Thoracic aorta (tissue), 2 donors: Measurements from ENCODE around the gene ATP12A. TPM values are rescaled to one million over a fixed set of nuclear protein-coding genes. Genes with fewer than 3 reads are reported as not detected.

Experiments
- ATAC-seq: fragments of 150-250 bp; one replicate; pipeline ENCODE4 v1.8.0; 2017; ENCODE audit warnings: low read depth; ENCODE audit not compliant: insufficient number of reproducible peaks, low FRiP score
- DNase-seq: peaks from one replicate; pipeline ENCODE4 v3.0.0-alpha.2; 2020; ENCODE audit warnings: low spot score
- H3K27ac ChIP-seq, 2 donors: fragments of 200-600 bp; sonication (generic); 1 replicate in 1 of 2; 2 replicates in 1 of 2; pipeline ENCODE4 v1.5.1; 2016; ENCODE audit warnings: mild to moderate bottlenecking in 2 of 2, moderate library complexity in 2 of 2
- H3K27me3 ChIP-seq: fragments of 200-600 bp; sonication (generic); replicated peaks from 2 replicates; pipeline ENCODE4 v1.6.0; 2016; ENCODE audit warnings: mild to moderate bottlenecking; ENCODE audit not compliant: insufficient read depth
- H3K36me3 ChIP-seq: fragments of 200-600 bp; sonication (generic); one replicate; pipeline ENCODE4 v1.5.1; 2016
- H3K4me1 ChIP-seq, 2 donors: fragments of 200-600 bp; sonication (generic); 1 replicate in 1 of 2; 2 replicates in 1 of 2; pipeline versions ENCODE4 v1.5.1 to v1.6.0; 2016; ENCODE audit warnings: low read depth in 2 of 2, mild to moderate bottlenecking in 1 of 2; ENCODE audit not compliant: control insufficient read depth in 1 of 2
- H3K4me3 ChIP-seq: fragments of 200-600 bp; sonication (generic); 2 replicates; pipeline ENCODE4 v1.5.1; 2016; ENCODE audit warnings: mild to moderate bottlenecking
- H3K9me3 ChIP-seq: fragments of 200-600 bp; sonication (generic); 2 replicates; pipeline ENCODE4 v1.5.1; 2016
- CTCF ChIP-seq: fragments of 200-600 bp; sonication (generic); IDR thresholded peaks from one replicate; pipeline ENCODE4 v1.5.1; 2019; ENCODE audit warnings: antibody characterized with exemption
- total RNA-seq, 2 donors: library from RNA; depleted of rRNA; stranded (reverse); fragments of >200 nt; gene quantifications; one replicate each; pipeline versions ENCODE4 v1.1.0 to v1.2.3, GENCODE V29; 2016

The ATP12A gene
- total RNA-seq, 2 donors from 2014 or later: 0.14 TPM; not detected in 1

- Histone ChIP-seq H3K4me3 (no peak overlapping the region), H3K36me3 (no peaks in the 10 kb centered on the region), H3K27ac (no peak overlapping the region), H3K4me1 (no peaks in the 10 kb centered on the region), H3K9me3 (no peaks in the 10 kb centered on the region), H3K27me3 (no peaks in the 10 kb centered on the region)
- no peak for TF ChIP-seq CTCF
- no peak for DNase-seq
- ATAC-seq: no peak
Measured at GRCh38 chr13:24663089-24663395, 17.2 kb upstream of the ATP12A start.

DNA sequence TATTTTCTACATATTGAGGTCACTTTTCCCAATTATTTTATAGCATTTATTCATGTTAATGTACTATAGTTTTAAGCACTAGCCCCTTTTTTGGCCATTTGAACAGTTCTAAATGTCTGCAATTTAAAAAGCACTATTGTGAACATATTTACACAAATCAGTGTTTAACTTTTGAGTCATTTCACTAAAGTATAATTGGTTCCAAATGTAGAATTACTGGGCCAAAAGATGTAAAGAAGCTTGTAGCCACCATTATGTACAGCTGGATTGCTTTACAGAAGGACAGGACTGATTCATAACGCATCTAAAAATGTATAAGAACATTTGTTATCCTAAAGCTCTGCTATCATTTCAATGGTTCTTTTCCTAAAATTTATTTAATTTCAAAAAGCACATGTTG, 16.6 kb upstream of the ATP12A start:
- TF ChIP-seq CTCF: no peak
- no peak overlapping the region for H3K4me3 ChIP-seq
- no peak overlapping the region for H3K27ac ChIP-seq
- no peaks in the 10 kb centered on the region for H3K36me3 ChIP-seq
- DNase-seq: no peak
- H3K9me3 ChIP-seq: no peaks in the 10 kb centered on the region
- no peak for ATAC-seq
- no peaks in the 10 kb centered on the region for H3K4me1 ChIP-seq
- no peaks in the 10 kb centered on the region for H3K27me3 ChIP-seq

DNA sequence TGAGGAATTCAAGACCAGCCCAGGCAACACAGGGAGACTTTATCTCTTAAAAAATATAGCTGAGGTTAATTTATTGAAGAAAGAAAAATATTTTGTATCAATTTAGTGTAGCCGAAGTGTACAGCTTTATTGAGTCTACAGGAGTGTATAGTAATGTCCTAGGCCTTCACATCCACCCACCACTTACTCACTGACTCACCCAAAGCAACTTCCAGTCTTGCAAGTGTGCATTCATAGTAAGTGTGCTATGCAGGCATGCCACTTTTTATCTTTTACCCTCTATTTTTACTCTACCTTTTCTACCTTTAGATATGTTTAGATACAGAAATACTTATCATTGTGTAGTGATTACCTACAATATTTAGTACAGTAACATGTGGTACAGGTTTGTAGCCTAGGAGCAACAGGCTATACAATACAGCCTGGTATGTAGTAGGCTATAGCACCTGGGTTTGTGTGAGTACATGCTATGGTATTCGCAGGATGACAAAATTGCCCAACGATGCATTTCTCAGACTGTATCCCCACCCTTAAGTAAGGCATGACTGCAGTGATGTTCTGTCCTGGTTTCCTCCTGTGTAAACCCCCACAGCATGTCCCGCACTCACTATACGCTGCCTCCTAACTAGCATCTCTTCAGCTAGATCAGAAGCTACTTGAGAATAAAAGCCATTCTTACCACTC, 15.3 kb upstream of the ATP12A start:
- ATAC-seq (no peak), DNase-seq (no peak)
- no peaks in the 10 kb centered on the region for H3K36me3 ChIP-seq
- H3K9me3 ChIP-seq: no peaks in the 10 kb centered on the region
- no peaks in the 10 kb centered on the region for H3K4me1 ChIP-seq
- H3K4me3 ChIP-seq: no peak overlapping the region
- TF ChIP-seq CTCF: no peak
- no peaks in the 10 kb centered on the region for H3K27me3 ChIP-seq
- no peak overlapping the region for H3K27ac ChIP-seq

DNA sequence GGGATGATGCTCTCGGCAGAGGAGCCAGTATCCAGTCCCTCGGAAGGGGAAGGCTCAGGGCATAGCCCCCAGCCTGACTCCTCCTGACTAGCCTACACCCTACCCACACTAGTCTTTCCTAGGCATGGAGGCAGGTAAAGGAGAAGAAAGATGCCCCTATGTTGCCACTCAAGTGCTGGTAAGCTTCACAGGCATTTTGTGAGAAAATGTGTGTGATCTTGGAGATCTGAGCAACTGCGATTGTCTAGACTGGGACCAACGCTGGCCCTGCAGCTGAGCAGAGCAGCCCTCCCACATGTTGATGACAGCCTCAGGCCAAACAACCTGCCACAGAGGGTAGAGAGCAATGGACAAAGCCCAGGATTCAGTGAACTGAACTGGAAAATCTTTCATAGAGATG, 11.7 kb upstream of the ATP12A start:
- Histone ChIP-seq H3K4me1 (peaks cover 4 to 6% of the 10 kb centered on the region in 2 donors), H3K27me3 (no peaks in the 10 kb centered on the region), H3K9me3 (no peaks in the 10 kb centered on the region), H3K4me3 (no peak overlapping the region), H3K36me3 (no peaks in the 10 kb centered on the region), H3K27ac (no peak overlapping the region)
- DNase-seq (no peak), ATAC-seq (no peak)
- TF ChIP-seq CTCF: no peak

DNA sequence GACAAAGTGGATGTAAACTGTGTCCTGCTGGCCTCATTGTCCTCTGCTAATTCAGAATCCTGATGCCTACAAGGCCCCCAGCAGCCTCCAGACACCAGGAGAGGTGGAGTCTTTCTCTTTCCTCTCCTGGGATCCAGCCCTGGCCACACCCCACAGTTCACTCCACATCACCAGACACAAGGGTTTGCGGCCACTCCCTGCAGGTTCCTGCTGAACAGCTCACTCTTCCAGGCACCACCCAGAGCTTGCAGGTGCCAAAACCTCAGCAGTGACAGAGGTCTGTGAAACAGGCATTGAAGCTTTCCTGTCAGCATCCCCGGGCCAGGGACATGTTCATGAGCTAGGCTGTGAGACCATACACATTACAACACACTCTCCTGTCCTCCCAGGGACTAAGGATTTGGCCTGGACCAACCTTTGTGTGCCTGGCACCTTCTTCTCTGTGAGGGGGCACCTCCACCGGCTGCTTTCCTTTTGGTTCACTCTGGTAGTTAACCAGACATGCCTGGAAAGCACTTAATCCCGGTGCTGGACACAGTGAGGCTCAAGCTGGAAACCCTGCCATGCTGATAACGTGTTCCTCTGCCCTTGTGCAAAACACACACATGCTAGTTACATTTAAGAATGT, 11.1 kb upstream of the ATP12A start:
- no peaks in the 10 kb centered on the region for H3K36me3 ChIP-seq
- H3K9me3 ChIP-seq: no peaks in the 10 kb centered on the region
- DNase-seq (no peak), ATAC-seq (no peak)
- peaks cover 4 to 6% of the 10 kb centered on the region in 2 donors for H3K4me1 ChIP-seq
- no peak overlapping the region for H3K4me3 ChIP-seq
- TF ChIP-seq CTCF: no peak
- no peaks in the 10 kb centered on the region for H3K27me3 ChIP-seq
- H3K27ac ChIP-seq: no peak overlapping the region
